DMS 273 treated with DMSO at 0.1 percent for 48 hours (cell line): ENCODE results near the gene AREL1.

Experiments used
- DNase-seq: peaks from one replicate; lab custom pipeline; 2025; lab: John Stamatoyannopoulos, UW

AREL1 gene

GRCh38 chr14:74658535-74659131 is 54.2 kb downstream of the AREL1 start:
- no peak for DNase-seq

GRCh38 chr14:74656964-74657363 is 55.9 kb downstream of the AREL1 start:
- DNase-seq = no peak

GRCh38 chr14:74655599-74656395 is 57.1 kb downstream of the AREL1 start:
- DNase-seq = no peak

- no peak for DNase-seq
These were observed 57.9 kb downstream of the AREL1 start for GRCh38 chr14:74654931-74655330.

- no peak for DNase-seq
These were observed 59.3 kb downstream of the AREL1 start for GRCh38 chr14:74653386-74654138.

GRCh38 chr14:74652541-74652940 is 60.3 kb downstream of the AREL1 start:
- DNase-seq = no peak

- no peak for DNase-seq
These were observed 61.8 kb downstream of the AREL1 start for GRCh38 chr14:74650927-74651686.

GRCh38 chr14:74649673-74650072 is 63.2 kb downstream of the AREL1 start:
- no peak for DNase-seq

GRCh38 chr14:74649167-74649566 is 63.7 kb downstream of the AREL1 start:
- no peak for DNase-seq

- no peak for DNase-seq
These were observed 64.3 kb downstream of the AREL1 start for GRCh38 chr14:74648601-74649000.

GRCh38 chr14:74647678-74648461 is 65.0 kb downstream of the AREL1 start:
- peak; percentile 60 for DNase-seq

GRCh38 chr14:74647061-74647677 is 65.7 kb downstream of the AREL1 start:
- no peak for DNase-seq

- no peak for DNase-seq
These were observed 67.0 kb downstream of the AREL1 start for GRCh38 chr14:74645756-74646470.

GRCh38 chr14:74645244-74645643 is 67.6 kb downstream of the AREL1 start:
- DNase-seq = no peak

- no peak for DNase-seq
These were observed 71.1 kb downstream of the AREL1 start for GRCh38 chr14:74641601-74642391.

- DNase-seq = no peak
These were observed 73.9 kb downstream of the AREL1 start for GRCh38 chr14:74638966-74639365.

GRCh38 chr14:74638066-74638465 is 74.8 kb downstream of the AREL1 start:
- DNase-seq = peak; percentile 43

- DNase-seq = no peak
These were observed 75.7 kb downstream of the AREL1 start for GRCh38 chr14:74637178-74637550.

GRCh38 chr14:74636424-74637177 is 76.3 kb downstream of the AREL1 start:
- DNase-seq = no peak
